HG02610 (cell line): ENCODE results near the gene NAXD.
"Not testable (repeated sequence)": the region's sequence is repeated elsewhere in the genome, so short reads cannot be mapped to it uniquely, and the experiment has no call there.

Experiments
- ATAC-seq: cut with Tn5 transposase; IDR thresholded peaks from one replicate; pipeline ENCODE4 v1.9.1; 2021; ENCODE audit warnings: mild to moderate bottlenecking, moderate library complexity; ENCODE audit not compliant: unreplicated experiment

Gene NAXD

DNA sequence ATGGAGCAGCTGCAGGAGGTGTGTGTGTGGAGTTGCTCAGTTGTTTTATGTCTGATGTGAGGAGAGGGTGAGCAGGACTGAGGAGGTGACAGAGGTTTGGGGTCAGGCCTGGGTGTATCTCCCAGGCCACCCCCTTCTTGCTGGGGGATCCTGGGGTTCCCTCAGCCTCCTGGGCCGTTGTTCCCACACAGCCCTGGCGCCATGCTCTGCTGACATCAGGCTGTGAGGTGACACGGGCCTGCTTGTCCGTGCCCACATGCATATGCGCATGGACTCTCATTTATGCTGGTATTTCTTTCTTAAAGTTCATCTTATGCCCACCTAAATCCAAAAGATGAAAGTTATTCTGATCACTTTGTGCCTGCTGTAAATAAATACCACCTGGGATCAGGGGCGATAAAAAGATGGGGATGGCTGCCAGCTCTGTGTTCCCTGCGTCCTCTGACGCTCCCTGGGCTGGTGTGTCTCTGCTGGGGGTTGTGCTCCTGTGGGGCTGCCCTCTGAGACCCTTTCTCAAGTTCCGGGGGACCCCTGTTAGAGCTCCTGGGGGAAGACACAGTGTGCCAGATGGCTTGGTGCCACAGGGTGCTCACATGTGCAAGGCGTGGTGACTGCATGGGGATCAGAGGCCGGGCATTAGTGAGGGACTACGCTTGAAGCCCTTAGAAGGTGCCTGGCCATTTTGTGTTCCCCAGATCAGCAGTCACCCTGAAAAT, 12.6 kb downstream of the NAXD start:
- no peak for ATAC-seq

DNA sequence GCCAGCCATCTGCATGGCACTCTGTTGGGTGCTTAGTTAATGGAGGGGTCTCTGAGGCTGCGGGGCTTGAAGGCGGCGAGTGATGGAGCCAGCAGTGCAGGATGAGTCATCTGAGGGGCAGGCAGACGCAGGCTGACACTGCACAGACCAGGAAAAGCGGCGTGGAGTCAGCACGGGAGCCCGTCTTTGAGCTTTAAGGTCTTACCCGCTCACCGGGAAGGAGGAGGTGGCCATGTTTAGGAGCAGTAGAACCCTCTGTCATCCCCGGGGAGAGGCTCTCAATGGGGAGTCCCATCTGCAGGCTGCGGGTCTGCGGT, 13.1 kb downstream of the NAXD start:
- ATAC-seq = no peak

DNA sequence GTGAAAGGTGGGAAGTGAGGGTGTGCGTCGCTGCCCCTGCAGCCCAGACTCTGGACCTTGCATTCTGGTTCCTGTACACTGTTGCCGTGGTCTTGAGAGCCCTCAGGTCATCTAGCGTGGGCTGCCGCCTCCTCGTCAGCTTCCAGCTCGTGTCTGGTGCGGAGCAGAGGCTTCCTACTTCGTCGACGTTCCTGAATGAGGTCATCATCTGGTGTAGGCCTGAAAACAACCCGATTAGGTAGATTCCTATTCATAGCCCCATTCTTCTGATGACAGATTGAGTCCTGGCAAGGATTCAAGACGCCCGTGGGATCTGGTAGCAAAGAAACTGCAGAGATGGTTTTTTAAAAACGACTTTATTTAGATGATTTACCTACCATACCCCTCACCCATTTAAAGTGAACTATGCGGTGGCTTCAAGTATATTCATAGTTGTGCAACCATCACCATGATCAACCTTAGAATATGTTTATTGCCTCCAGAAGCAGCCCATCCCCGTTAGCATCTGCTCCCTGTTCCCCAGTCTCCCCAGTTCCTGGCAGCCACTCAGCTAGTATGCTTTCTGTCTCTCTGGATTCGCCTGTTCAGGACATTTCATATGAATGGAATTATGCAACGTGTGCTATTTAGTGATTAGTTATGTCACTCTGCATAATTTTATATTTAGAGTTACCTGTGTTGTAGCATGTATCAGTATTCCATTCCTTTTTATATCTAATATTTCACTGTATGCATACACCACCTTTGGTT, 13.8 kb downstream of the NAXD start:
- ATAC-seq = no peak

DNA sequence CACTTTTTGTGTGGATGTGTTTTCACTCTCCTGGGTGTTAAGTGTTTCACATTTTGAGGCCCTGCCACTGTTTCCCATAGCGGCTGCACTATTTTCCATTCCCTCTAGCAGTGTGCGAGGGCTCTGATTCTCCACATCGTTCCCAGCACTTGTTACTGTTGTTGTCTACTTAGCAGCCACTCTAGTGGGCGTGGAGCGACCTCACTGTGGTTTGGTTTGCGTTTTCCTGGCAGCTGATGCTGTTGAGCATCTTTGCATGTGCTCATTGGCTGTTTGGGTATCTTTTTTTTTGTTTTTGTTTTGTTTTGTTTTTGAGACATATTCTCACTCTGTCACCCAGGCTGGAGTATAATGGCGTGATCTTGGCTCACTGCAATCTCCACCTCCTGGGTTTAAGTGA, 14.4 kb downstream of the NAXD start:
- ATAC-seq = no peak

DNA sequence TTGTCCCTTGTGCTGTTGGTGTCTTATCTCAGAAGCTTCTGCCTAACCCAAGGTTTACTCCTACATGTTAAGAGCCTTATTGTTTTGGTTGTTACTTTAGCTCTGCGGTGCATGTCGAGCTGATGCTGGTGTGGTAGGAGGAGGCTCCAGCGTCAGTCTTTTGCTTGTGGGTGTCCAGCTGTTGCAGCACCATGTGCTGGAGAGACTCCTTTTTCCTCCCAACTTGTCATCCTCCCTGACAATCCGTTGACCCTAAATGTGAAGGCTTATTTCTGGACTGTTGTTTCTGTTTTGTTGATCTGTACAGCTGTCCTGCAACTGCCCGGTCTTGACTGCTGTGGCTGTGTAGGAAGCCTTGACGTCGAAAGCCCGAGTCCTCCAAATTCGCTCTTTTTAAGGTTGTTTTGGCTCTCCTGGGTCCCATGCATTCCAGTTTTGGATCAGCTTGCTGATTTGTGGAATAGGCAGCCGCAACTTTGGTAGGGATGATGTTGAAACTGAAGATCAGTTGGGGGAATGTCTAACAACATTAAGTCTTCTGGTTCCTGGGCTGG, 15.3 kb downstream of the NAXD start:
- no peak for ATAC-seq

DNA sequence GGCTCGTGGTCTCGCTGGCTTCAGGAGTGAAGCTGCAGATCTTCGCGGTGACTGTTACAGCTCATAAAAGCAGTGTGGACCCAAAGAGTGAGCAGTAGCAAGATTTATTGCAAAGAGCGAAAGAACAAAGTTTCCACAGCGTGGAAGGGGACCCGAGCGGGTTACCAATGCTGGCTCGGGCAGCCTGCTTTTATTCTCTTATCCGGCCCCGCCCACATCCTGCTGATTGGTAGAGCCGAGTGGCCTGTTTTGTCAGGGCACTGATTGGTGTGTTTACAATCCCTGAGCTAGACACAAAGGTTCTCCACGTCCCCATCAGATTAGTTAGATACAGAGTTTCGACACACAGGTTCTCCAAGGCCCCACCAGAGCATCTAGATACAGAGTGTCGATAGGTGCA, 16.9 kb downstream of the NAXD start:
- not testable (repeated sequence) for ATAC-seq

DNA sequence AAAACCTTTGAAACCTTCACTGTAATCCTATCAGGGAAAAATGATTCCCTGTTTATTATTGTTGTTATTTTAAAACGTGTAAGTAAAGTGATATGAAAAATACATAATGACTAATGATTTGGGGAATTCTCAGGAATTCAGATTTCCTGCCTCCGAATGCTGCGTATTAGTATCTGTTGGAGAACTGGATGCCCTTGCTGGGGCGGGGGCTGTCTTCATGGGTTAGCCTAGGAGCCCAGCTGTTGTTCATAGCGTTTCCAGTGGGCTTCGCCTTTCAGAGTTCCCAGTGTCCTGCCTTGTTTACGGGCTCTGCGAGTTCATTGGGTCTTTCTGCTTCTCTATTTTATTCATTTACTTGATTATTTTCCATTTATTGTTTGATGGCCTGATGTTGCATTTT, 18.4 kb downstream of the NAXD start:
- no peak for ATAC-seq

DNA sequence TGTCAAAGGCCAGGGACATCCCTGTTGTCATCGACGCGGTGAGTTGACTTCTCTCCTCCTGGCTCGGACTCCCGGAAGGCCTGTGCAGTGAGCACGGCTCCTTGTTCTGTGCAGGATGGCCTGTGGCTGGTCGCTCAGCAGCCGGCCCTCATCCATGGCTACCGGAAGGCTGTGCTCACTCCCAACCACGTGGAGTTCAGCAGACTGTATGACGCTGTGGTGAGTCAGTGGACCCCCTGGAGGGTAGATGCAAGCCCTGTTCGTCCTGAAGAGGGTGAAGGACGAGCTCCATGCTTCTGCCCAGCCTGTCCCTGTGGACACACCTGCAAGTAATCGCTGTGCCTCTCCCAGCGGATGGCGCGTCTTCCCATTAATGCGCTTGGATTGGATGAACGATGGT, 19.2 kb downstream of the NAXD start:
- no peak for ATAC-seq

DNA sequence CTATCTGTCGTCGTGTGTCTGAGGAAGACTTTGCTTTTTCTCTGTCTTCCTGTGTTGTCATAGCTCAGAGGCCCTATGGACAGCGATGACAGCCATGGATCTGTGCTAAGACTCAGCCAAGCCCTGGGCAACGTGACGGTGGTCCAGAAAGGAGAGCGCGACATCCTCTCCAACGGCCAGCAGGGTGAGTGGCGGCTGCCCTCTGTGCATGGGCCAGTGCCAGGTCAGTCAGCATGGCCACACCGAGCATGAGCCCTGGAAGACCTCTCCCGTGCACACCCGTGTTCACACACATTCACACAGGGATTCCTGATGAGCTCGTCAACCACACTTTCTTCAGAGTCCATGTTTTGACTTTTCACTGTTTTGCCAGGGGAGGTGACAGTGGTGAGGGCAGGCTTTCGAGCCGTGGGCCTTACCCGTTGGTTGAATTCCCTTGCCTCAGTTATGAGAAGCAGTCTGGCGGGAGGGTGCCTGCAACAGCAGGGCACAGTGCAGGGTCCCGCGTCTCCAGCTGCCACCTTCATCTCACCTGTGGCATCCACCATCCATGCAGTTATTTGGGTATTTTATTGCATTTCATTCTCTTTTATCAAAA, 20.2 kb downstream of the NAXD start:
- ATAC-seq = no peak

DNA sequence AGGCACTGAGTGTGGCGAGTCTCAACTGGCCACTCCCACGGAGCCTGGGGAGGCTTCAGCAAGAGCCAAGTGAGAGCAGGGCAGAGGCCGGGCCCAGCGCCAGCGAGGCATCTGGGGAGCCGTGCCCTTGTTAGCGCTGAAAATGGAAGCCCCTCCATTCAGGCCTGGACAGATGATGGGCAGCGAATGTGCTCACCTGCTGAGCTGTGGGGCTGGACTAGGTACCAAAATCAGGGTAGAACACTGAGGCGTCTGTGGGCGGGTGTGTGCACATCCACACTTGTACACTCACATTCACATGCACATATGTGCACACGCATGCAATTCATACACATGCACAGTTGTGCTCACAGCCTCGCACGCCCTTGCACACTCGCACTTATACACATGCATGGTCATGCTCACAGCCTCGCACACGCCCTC, 20.7 kb downstream of the NAXD start:
- ATAC-seq = no peak

DNA sequence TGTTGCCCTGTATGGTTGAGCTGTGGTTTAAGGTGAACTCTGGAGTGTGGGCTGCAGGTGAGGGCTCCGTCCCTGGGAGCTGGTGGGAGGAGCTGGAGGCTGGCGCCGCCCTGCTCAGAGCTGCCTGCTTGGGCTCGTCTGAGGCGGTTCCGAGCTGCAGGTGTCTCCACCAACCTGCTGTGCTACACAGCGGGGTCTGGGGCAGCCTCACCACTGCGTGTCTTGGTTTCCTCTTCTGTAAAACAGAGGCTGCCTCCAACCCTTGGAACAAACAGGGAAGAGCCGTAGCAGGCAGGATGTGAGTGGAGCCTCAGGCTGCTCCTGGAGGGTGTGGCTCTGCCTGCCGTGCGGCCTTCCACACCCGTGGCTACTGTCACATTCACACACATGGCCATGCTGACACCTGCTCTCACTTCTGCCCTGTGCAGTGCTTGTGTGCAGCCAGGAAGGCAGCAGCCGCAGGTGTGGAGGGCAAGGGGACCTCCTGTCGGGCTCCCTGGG, 21.4 kb downstream of the NAXD start:
- ATAC-seq = no peak

DNA sequence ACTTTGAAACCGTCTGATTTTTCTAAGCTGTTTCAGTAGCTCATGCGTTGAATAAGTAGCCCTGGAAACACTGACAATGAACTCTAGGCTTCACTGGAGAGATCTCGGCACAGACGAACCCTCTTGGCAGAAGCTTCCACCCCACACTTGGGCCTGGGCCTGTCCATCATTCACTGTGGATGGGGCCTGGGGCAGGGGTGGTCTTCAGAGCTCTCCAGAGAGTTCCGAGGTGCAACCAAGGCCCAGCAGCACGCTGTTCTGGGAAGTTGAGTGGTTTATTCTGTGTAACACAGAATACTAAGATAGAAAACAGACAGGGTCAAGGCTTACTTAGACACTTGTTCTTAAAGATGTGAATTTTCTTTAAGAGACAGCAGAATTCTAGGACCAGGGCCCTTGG, 21.9 kb downstream of the NAXD start:
- ATAC-seq = no peak

DNA sequence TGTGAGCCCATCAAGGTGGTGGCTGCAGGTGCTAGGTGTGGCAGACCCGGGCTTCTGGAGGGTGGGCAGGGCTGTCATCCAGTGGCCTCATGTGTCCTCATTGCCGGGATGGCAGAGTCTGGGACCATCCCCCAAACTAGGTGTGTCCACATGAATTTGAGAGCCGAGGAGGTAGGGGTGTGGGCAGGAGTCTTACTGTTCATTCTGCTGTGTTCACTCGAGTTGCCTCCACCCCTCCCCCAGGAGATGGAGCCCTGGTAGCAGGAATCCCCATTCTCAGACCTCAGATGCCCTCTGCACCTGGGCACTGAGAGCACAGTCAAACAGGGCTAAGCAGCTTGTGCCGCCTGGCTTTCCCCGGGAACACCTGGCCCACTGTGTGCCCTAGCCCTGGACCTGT, 22.4 kb downstream of the NAXD start:
- ATAC-seq = no peak

DNA sequence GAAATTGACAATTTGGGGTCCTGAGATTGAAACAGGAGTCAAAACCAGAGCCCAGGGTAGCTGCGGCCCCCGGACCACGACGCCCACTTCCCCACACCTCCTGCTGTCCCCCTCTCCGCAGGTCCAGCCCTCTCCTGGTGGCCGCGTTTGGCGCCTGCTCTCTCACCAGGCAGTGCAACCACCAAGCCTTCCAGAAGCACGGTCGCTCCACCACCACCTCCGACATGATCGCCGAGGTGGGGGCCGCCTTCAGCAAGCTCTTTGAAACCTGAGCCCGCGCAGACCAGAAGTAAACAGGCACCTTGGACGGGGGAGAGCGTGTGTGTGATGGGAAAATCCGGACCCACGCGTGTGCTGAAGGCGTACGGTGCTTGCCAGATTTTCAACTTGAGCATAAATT, 22.9 kb downstream of the NAXD start:
- no peak for ATAC-seq

DNA sequence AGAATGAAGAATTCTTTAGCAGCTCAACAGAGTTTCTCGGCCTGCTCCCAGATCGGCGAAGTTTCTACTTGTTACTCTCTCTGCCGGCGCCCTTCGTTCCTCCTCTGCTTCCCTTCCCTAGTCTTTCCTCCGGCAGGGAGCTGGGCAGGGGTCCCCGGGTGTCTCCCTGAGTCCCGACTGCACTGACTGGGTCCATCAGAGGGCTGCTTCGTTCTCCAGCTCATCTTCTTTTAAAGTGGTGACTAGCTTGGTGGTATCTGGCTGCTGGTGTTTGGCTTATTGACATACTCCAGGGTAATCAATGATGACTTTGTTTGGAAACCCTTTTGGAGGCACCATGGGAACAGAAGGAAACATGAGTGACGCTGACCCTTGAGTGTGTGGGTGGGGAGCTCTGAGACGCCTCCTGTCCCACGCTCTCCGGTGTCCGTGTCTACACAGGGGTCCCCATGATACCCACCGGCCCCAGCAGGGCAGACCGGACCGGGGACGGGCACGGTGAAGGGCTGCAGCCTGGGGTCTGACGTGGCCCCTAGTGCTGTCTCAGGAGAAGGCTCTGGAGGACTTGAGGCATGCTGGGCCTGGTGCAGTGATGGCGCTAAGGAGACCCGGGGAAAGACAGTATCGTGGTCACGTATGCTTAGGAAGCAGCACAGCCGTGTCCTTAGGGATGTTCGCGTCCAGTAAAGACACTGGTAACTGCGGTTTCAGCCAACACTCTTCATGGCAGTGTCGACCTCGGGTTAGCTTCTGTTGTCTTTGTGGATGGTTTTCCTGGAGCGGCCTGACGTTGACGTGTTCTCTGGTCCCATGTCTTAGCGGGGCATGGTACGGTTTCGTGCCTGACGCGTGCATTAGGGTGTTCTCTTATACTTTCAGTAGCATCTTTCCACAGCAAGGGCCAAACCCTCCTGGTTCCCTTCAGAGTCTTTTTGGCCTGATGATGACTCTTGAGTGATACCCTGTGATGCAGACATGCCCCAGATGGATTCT, 23.8 kb downstream of the NAXD start:
- ATAC-seq = no peak

DNA sequence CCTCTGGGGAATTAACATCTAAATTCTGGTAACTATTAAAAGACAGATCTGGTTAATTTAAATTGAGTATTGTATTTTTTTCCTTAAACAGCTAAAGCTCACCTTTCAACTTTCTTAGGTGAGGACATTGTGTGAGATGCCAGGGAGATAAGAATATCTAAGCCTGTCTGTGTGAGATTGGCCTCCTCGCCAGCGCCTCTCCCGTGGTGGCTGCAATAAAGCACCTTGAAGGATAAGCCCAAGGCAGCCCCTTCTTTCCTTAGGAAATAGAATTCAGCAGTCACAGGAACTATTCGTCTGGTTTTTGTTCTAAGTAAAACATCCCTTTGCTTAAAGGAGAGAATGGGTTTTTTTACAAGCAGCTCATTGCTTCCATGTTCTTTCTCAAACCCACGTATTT, 24.6 kb downstream of the NAXD start:
- no peak for ATAC-seq

DNA sequence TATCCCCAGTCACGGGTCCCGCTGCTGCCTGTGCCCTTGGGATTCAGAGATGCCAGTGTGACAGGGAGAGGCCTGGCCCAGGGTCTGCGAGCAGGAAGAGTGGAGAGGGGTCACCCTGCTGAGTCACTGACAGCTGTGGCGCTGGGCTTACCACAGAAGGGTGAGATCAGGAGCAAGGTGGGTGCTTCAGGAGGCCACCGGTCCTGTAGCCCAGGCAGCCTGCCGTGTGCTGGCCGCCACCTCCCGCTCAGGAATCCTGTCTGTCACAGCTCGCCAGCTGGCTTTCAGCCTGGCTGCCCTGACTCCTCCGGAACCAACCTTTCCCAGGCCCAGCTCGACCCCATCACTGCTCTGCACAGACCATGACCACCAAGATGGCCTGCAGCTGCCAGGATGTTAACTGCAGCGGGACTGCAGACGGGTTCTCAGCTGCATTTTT, 25.3 kb downstream of the NAXD start:
- ATAC-seq = no peak

DNA sequence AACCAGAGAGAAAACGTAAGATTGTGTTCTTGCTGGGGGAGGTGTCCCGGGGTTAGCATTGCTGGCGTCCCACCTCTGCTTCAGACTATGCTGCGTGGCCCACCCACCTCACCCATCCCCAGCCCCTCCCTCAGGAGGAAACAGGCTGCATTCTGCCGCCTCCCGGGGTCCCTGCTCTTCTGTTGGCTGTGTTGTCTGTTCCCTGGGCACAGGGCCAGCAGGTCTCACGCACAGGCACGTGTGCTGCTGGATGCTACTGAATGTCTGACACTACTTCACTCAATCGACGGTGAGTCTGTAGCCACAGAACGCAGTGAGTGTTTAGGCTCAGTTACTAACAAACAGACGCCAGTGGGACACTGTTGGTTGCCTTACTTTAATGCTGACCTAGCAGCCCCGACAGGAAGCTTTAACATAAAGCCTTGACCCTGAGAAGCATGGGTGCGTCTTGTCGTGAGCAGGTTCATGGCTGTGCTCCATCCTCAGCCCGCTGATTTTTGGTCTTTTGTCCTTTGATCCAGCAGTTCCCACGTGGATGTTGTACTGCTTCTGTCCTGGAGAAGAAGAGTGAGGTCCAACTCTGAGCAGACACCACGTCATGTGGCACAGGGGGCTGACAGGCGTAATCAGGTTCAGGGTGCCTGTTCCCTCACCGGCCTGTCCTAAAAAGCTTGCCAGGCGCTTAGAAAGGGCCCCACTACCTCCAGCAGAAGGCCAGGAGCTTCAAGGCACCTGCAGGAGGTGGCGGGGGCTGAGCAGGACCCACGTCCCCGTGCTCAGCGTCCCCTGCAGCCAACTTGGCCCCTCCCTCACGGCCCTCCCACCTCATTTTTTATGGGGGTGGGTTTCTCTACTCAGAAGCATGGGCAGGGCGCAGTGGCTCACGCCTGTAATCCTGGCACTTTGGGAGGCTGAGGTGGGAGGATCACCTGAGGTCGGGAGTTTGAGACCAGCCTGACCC, 26.0 kb downstream of the NAXD start:
- ATAC-seq = no peak

DNA sequence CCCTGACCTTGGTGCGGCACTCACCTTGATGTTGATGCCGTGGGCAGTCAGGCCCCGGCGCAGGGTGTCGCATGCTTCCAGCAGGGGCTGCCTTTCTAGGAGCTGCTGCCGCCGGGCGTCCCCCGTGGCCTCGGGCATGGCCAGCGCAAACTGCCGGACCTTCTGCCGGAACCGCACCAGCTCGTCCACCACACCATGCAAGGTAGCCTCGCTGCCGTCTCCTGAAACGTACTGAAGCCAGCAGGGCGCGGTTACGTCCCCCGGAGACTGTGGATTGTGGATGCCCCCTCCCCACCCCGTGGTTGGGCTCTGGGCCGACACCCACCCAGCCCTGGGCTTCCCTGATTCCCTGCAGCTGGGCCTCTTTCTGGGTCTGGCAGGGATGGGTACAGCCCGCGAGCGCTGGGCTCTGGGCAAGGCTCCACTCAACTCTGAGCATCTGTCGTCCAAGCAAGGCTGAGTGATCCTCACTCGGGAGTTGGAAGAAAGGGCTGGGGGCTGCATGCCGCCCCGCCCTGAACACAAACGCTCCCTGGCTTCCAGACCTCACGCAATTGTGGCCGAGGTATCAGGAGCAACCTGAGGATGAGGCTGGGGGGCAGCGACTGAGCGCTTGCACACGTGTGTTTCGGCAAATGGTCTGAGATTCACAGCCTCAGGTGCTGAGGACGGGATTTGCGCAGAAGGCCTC, 27.1 kb downstream of the NAXD start:
- ATAC-seq = no peak
